GM23248 (cell line): ENCODE results near the gene DPM3. TPM values are rescaled to one million over a fixed set of nuclear protein-coding genes. Genes with fewer than 3 reads are reported as not detected.
A peak's percentile ranks its signal among the peaks of the same experiment; 100 is the strongest.

Source experiments
- DNase-seq: peaks from one replicate; pipeline ENCODE4 v3.0.0-alpha.2; 2015
- H2AFZ ChIP-seq: fragments of 200-600 bp; sonication (generic); 2 replicates; pipeline ENCODE4 v1.6.1; 2016; ENCODE audit warnings: antibody characterized with exemption
- H3F3A ChIP-seq: fragments of 200-600 bp; sonication (generic); 2 replicates; pipeline ENCODE4 v1.6.1; 2016; ENCODE audit warnings: mild to moderate bottlenecking, antibody characterized with exemption, mixed run types; ENCODE audit not compliant: insufficient read depth
- H3K27ac ChIP-seq: fragments of 200-600 bp; sonication (generic); 2 replicates; pipeline ENCODE4 v1.5.1; 2016; ENCODE audit warnings: mild to moderate bottlenecking
- H3K27me3 ChIP-seq: fragments of 200-600 bp; sonication (generic); replicated peaks from 2 replicates; pipeline ENCODE4 v1.6.1; 2016; ENCODE audit warnings: mild to moderate bottlenecking; ENCODE audit not compliant: insufficient read depth
- H3K36me3 ChIP-seq: fragments of 200-600 bp; sonication (generic); 2 replicates; pipeline ENCODE4 v1.6.1; 2016; ENCODE audit warnings: low read depth, mild to moderate bottlenecking
- H3K4me1 ChIP-seq: fragments of 200-600 bp; sonication (generic); 2 replicates; pipeline ENCODE4 v1.6.1; 2016; ENCODE audit warnings: mild to moderate bottlenecking; ENCODE audit not compliant: insufficient read depth
- H3K4me2 ChIP-seq: fragments of 200-600 bp; sonication (generic); one replicate; pipeline ENCODE4 v1.6.1; 2016; ENCODE audit warnings: mild to moderate bottlenecking; ENCODE audit not compliant: unreplicated experiment
- H3K4me3 ChIP-seq: fragments of 200-600 bp; sonication (generic); 2 replicates; pipeline ENCODE4 v1.5.1; 2016; ENCODE audit warnings: mild to moderate bottlenecking
- H3K79me2 ChIP-seq: fragments of 200-600 bp; sonication (generic); 2 replicates; pipeline ENCODE4 v1.6.1; 2016; ENCODE audit warnings: mild to moderate bottlenecking; ENCODE audit not compliant: insufficient read depth
- H3K9ac ChIP-seq: fragments of 200-600 bp; sonication (generic); 2 replicates; pipeline ENCODE4 v1.6.1; 2016; ENCODE audit warnings: mild to moderate bottlenecking
- H3K9me2 ChIP-seq: fragments of 200-600 bp; sonication (generic); 2 replicates; pipeline ENCODE4 v1.6.1; 2016; ENCODE audit warnings: mixed run types, mild to moderate bottlenecking, moderate library complexity; ENCODE audit not compliant: insufficient read depth
- H3K9me3 ChIP-seq: fragments of 200-600 bp; sonication (generic); one replicate; pipeline ENCODE4 v1.6.1; 2017; ENCODE audit warnings: low read depth
- H4K20me1 ChIP-seq: fragments of 200-600 bp; sonication (generic); 2 replicates; pipeline ENCODE4 v1.6.0; 2016; ENCODE audit not compliant: insufficient read depth
- EZH2 ChIP-seq: fragments of 200-600 bp; sonication (generic); IDR thresholded peaks from 2 replicates; pipeline ENCODE4 v1.6.1; 2018; ENCODE audit warnings: antibody characterized with exemption, mild to moderate bottlenecking; ENCODE audit not compliant: insufficient read depth, poor library complexity, severe bottlenecking
- EZH2phosphoT487 ChIP-seq: fragments of 200-600 bp; sonication (generic); IDR thresholded peaks from 2 replicates; pipeline ENCODE4 v1.6.1; 2018; ENCODE audit warnings: antibody characterized with exemption, moderate library complexity, mild to moderate bottlenecking, low read depth; ENCODE audit not compliant: insufficient read depth
- WGBS, 2 experiments: methylation state at CpG; one replicate each; pipeline ENCODE4 v1.1.6; 2015 to 2017; ENCODE audit warnings: low lambda C conversion rate in 2 of 2, low coverage in 1 of 2; ENCODE audit errors: missing lambda C conversion rate in 2 of 2; 5-methylcytosine and 5-hydroxymethylcytosine counted together
- in situ Hi-C: fragments of 300-500 bp; cut with MboI; formaldehyde crosslinking; loops from 2 replicates; pipeline ENCODE4 v1.15.0; 2020
- polyA plus RNA-seq: library from polyadenylated mRNA; unstranded; fragments of >200 nt; fragmentation: Nextera tagmentation; extraction: Ambion mirVana; gene quantifications from 2 replicates; pipeline ENCODE4 v1.2.1, GENCODE V29; 2016
- total RNA-seq: library from RNA; depleted of rRNA; stranded (reverse); fragments of >200 nt; shearing (Covaris generic); gene quantifications from 2 replicates; pipeline ENCODE4 v1.2.3, GENCODE V29; 2014

DPM3 gene
- total and polyA plus RNA-seq, 2 experiments from 2014 or later, result 50.7 to 75.3 TPM

- TF ChIP-seq EZH2phosphoT487 (no peak), EZH2 (no peak)
- in situ Hi-C loops, result no loop called here
- Histone ChIP-seq H3K27ac (peak overlapping the region; percentile 100), H3K4me3 (peak overlapping the region; percentile 88), H3K27me3 (no peaks in the 10 kb centered on the region), H3K4me1 (peaks cover 20% of the 10 kb centered on the region), H3F3A (peaks cover 20% of the 10 kb centered on the region), H3K9me2 (no peaks in the 10 kb centered on the region), H3K79me2 (peaks cover 34% of the 10 kb centered on the region), H3K4me2 (peak overlapping the region; percentile 97), H3K9me3 (no peaks in the 10 kb centered on the region), H3K36me3 (0 out of 2 replicates have a peak, but pooled peaks cover 4% of the 10 kb centered on the region), H3K9ac (peak overlapping the region; percentile 97), H4K20me1 (no peaks in the 10 kb centered on the region), H2AFZ (peak overlapping the region; percentile 75)
- DNase-seq, result peak; percentile 99
- WGBS, 2 experiments, result 1% methylated on average over 18 of the region's 18 CpGs
Measured at GRCh38 chr1:155134880-155135414, 5.4 kb downstream of the DPM3 start.

GRCh38 chr1:155134322-155134721 is 6.0 kb downstream of the DPM3 start:
- H3K4me2 ChIP-seq, result peak overlapping the region; percentile 97
- in situ Hi-C loops, result no loop called here
- 0 out of 2 replicates have a peak, but pooled peaks cover 4% of the 10 kb centered on the region for H3K36me3 ChIP-seq
- no peak overlapping the region for H2AFZ ChIP-seq
- peak overlapping the region; percentile 97; the same call in 1 of the 2 replicates for H3K9ac ChIP-seq
- no peaks in the 10 kb centered on the region for H3K9me3 ChIP-seq
- no peaks in the 10 kb centered on the region for H4K20me1 ChIP-seq
- TF ChIP-seq EZH2, result no peak
- no peak for TF ChIP-seq EZH2phosphoT487
- no peak for DNase-seq
- peak overlapping the region; percentile 100 for H3K27ac ChIP-seq
- peaks cover 27% of the 10 kb centered on the region for H3K79me2 ChIP-seq
- no peak overlapping the region for H3K4me3 ChIP-seq
- no peaks in the 10 kb centered on the region for H3K9me2 ChIP-seq
- 56 to 59% methylated on average over 1 of the region's 1 CpG for WGBS, 2 experiments
- no peaks in the 10 kb centered on the region for H3K27me3 ChIP-seq
- H3F3A ChIP-seq, result peaks cover 15% of the 10 kb centered on the region
- peaks cover 20% of the 10 kb centered on the region for H3K4me1 ChIP-seq

DNA sequence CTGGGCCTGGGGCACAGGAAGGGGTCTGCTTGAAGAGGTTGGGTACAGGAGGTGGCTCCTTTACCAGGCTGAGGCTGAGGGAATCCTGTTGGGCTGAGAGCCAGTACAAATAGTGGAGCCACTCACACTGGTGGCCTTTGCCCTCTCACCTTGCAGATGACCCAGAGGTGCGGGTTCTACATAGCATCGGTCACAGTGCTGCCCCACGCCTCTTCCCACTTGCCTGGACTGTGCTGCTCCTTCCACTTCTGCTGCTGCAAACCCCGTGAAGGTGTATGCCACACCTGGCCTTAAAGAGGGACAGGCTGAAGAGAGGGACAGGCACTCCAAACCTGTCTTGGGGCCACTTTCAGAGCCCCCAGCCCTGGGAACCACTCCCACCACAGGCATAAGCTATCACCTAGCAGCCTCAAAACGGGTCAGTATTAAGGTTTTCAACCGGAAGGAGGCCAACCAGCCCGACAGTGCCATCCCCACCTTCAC is 6.5 kb downstream of the DPM3 start:
- H3K9me3 ChIP-seq, result no peaks in the 10 kb centered on the region
- no peaks in the 10 kb centered on the region for H3K9me2 ChIP-seq
- no peak overlapping the region for H3K4me2 ChIP-seq
- peaks cover 11% of the 10 kb centered on the region for H3F3A ChIP-seq
- in situ Hi-C loops, result no loop called here
- no peak overlapping the region for H3K27ac ChIP-seq
- TF ChIP-seq EZH2phosphoT487, result no peak
- TF ChIP-seq EZH2, result no peak
- no peak overlapping the region for H3K4me3 ChIP-seq
- H4K20me1 ChIP-seq, result no peaks in the 10 kb centered on the region
- H3K79me2 ChIP-seq, result peaks cover 23% of the 10 kb centered on the region
- DNase-seq, result no peak
- H3K9ac ChIP-seq, result no peak overlapping the region
- H2AFZ ChIP-seq, result no peak overlapping the region
- WGBS, 2 experiments, result 84 to 86% methylated on average over 6 to 7 of the region's 7 CpGs
- 0 out of 2 replicates have a peak, but pooled peaks cover 4% of the 10 kb centered on the region for H3K36me3 ChIP-seq
- H3K4me1 ChIP-seq, result peaks cover 15% of the 10 kb centered on the region
- H3K27me3 ChIP-seq, result peaks cover 4% of the 10 kb centered on the region

DNA sequence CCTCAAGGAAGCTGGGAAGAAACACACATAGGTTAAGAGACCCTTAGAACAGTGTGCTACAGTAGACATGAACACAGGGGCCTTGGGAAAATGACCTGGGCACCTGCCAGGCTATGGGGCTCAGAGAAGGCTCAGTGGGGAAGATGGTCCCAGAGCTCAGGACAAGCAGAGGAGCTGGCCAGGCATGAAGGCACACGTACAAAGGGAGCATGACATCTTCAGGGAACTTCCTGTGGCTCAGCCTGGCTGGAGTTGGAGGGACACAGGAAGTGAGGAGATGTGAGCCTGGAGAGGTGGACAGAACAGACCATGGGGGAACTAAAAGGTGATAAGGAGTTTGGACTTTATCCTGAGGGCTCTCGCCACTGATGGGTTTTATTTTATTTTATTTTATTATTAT is 8.5 kb downstream of the DPM3 start:
- Histone ChIP-seq H2AFZ (no peak overlapping the region), H4K20me1 (no peaks in the 10 kb centered on the region), H3K27me3 (peaks cover 20% of the 10 kb centered on the region), H3K79me2 (peaks cover 3% of the 10 kb centered on the region), H3K9ac (no peak overlapping the region), H3K9me2 (no peaks in the 10 kb centered on the region), H3K4me3 (no peak overlapping the region), H3K4me2 (no peak overlapping the region), H3K4me1 (peaks cover 13% of the 10 kb centered on the region; the same call in 1 of the 2 replicates), H3K9me3 (no peaks in the 10 kb centered on the region), H3F3A (0 out of 2 replicates have a peak, but pooled peaks cover 3% of the 10 kb centered on the region), H3K36me3 (no peaks in the 10 kb centered on the region), H3K27ac (no peak overlapping the region)
- TF ChIP-seq EZH2phosphoT487 (no peak), EZH2 (no peak)
- in situ Hi-C loops, result no loop called here
- WGBS, 2 experiments, result 67 to 69% methylated on average over 2 of the region's 2 CpGs
- no peak for DNase-seq
